ENCODE measurements around the gene AKAP9. TPM values are rescaled to one million over a fixed set of nuclear protein-coding genes. Genes with fewer than 3 reads are reported as not detected.

The AKAP9 gene
- total and polyA plus RNA-seq, 2 donors (not counting 3 experiments of a cell fraction or from before 2014, with no cell fraction given), result 9.5 to 51.6 TPM

GRCh38 chr7:92056286-92056685 lies 115.6 kb downstream of the AKAP9 start:
- intact Hi-C loops (cut with micrococcal nuclease) (no loop called here), dilution Hi-C loops (cut with MboI; ENCODE audit: extremely low pct_ligation_motif_present, low sequenced_read_pairs) (no loop called here)
- TF ChIP-seq MAX (IDR thresholded peaks at IDR 0.05; ENCODE audit: insufficient read depth, insufficient read length) (no peak), POLR2AphosphoS5 (IDR thresholded peaks at IDR 0.05; ENCODE audit: insufficient read depth, low read depth, low read length) (no peak), FOS (IDR thresholded peaks at IDR 0.05; ENCODE audit: borderline replicate concordance, insufficient read depth, low read length) (no peak)
- DNase-seq (ENCODE audit: low read depth, low spot score) (no peak), FAIRE-seq (no peak)
- no peak overlapping the region for H3K27ac ChIP-seq (ENCODE audit: insufficient read depth, low read depth, low read length)
- H3K9ac ChIP-seq (replicated peaks; ENCODE audit: extremely low read depth, insufficient read depth, low read length), result no peak overlapping the region
- no peak overlapping the region for H3K4me3 ChIP-seq (replicated peaks in 1 of 3; ENCODE audit: insufficient read depth in 1 of 3, low read depth in 1 of 3, low read length in 3 of 3)
- no peak overlapping the region for H3K4me2 ChIP-seq (ENCODE audit: insufficient read depth, low read length)
- H4K20me1 ChIP-seq (replicated peaks; ENCODE audit: control insufficient read depth, extremely low read depth, insufficient read depth, low read length), result no peaks in the 10 kb centered on the region
- peaks cover 0 to 4% of the 10 kb centered on the region in 2 experiments for H3K36me3 ChIP-seq (ENCODE audit: control insufficient read depth in 2 of 2, extremely low read depth in 1 of 2, insufficient read depth in 2 of 2, low read length in 2 of 2)
- CTCF ChIA-PET, result interaction anchor here (0.6 to 1.2 kb wide), 2 partner anchors 16 to 38 kb away, joined by 3 read pairs; no protein-coding TSS in a partner anchor
- POLR2A ChIA-PET, result no interaction called here
- no peaks in the 10 kb centered on the region for H3K27me3 ChIP-seq (ENCODE audit: control insufficient read depth in 2 of 2, insufficient read depth in 2 of 2, low read length in 2 of 2)
- H3K4me1 ChIP-seq (ENCODE audit: control insufficient read depth, extremely low read depth, insufficient read depth, low read length), result no peaks in the 10 kb centered on the region
- H3K9me1 ChIP-seq (replicated peaks; ENCODE audit: control insufficient read depth, extremely low read depth, insufficient read depth, low read length), result no peaks in the 10 kb centered on the region
- H2AFZ ChIP-seq (ENCODE audit: low read depth, low read length), result no peak overlapping the region
- no TSS peak for BruUV-seq (replicated peaks)
- H3K9me3 ChIP-seq (replicated peaks; ENCODE audit: control insufficient read depth, insufficient read depth, low read length), result no peaks in the 10 kb centered on the region
- no peaks in the 10 kb centered on the region for H3K79me2 ChIP-seq (ENCODE audit: control insufficient read depth, insufficient read depth, low read length)

GRCh38 chr7:92057375-92057774 lies 116.7 kb downstream of the AKAP9 start:
- no TSS peak for BruUV-seq (replicated peaks)
- Histone ChIP-seq H3K9me3 (replicated peaks; ENCODE audit: control insufficient read depth, insufficient read depth, low read length) (no peaks in the 10 kb centered on the region), H3K27me3 (ENCODE audit: control insufficient read depth in 2 of 2, insufficient read depth in 2 of 2, low read length in 2 of 2) (no peaks in the 10 kb centered on the region), H4K20me1 (replicated peaks; ENCODE audit: control insufficient read depth, extremely low read depth, insufficient read depth, low read length) (no peaks in the 10 kb centered on the region), H3K9ac (replicated peaks; ENCODE audit: extremely low read depth, insufficient read depth, low read length) (no peak overlapping the region), H3K4me3 (replicated peaks in 1 of 3; ENCODE audit: insufficient read depth in 1 of 3, low read depth in 1 of 3, low read length in 3 of 3) (no peak overlapping the region), H3K36me3 (ENCODE audit: control insufficient read depth in 2 of 2, extremely low read depth in 1 of 2, insufficient read depth in 2 of 2, low read length in 2 of 2) (peaks cover 0 to 4% of the 10 kb centered on the region in 2 experiments), H3K27ac (ENCODE audit: insufficient read depth, low read depth, low read length) (no peak overlapping the region), H3K9me1 (replicated peaks; ENCODE audit: control insufficient read depth, extremely low read depth, insufficient read depth, low read length) (no peaks in the 10 kb centered on the region), H3K4me1 (ENCODE audit: control insufficient read depth, extremely low read depth, insufficient read depth, low read length) (no peaks in the 10 kb centered on the region), H3K79me2 (ENCODE audit: control insufficient read depth, insufficient read depth, low read length) (no peaks in the 10 kb centered on the region), H2AFZ (ENCODE audit: low read depth, low read length) (no peak overlapping the region), H3K4me2 (ENCODE audit: insufficient read depth, low read length) (no peak overlapping the region)
- CTCF ChIA-PET, result interaction anchor here (1.2 kb wide), 1 partner anchor 15 kb away, joined by 3 read pairs; no protein-coding TSS in a partner anchor
- intact Hi-C loops (cut with micrococcal nuclease) (no loop called here), dilution Hi-C loops (cut with MboI; ENCODE audit: extremely low pct_ligation_motif_present, low sequenced_read_pairs) (no loop called here)
- POLR2A ChIA-PET, result no interaction called here
- TF ChIP-seq EZH2 (IDR thresholded peaks at IDR 0.05; ENCODE audit: borderline replicate concordance, low read depth, low read length, severe bottlenecking) (no peak), MAX (IDR thresholded peaks at IDR 0.05; ENCODE audit: insufficient read depth, insufficient read length) (no peak), CTCF (IDR thresholded peaks at IDR 0.05; ENCODE audit: extremely low read depth in 1 of 2, insufficient read depth in 1 of 2, low read depth in 1 of 2, low read length in 2 of 2) (no peak), GATA2 (IDR thresholded peaks at IDR 0.05; ENCODE audit: insufficient read depth, insufficient read length, low read depth, low read length) (no peak), JUN (IDR thresholded peaks at IDR 0.05; ENCODE audit: borderline replicate concordance, insufficient read depth, insufficient read length, low read depth) (no peak), MYC (IDR thresholded peaks at IDR 0.05; ENCODE audit: low read depth, low read length) (no peak), POLR2A (IDR thresholded peaks at IDR 0.05; ENCODE audit: low read depth, low read length) (no peak), POLR2AphosphoS5 (IDR thresholded peaks at IDR 0.05; ENCODE audit: insufficient read depth, low read depth, low read length) (no peak), FOS (IDR thresholded peaks at IDR 0.05; ENCODE audit: borderline replicate concordance, insufficient read depth, low read length) (no peak)
- FAIRE-seq (no peak), DNase-seq (ENCODE audit: low read depth, low spot score) (no peak)

Measured in endothelial cell of umbilical vein (primary cell).